Rectal smooth muscle tissue (tissue), 1 donor: ENCODE data around the gene DCC.

Experiments
- H3K27ac ChIP-seq: one replicate; pipeline ENCODE4 v1.7.0; 2013; ENCODE audit warnings: low read depth, low read length, inconsistent platforms
- H3K27me3 ChIP-seq: one replicate; pipeline ENCODE4 v1.7.0; 2013; ENCODE audit warnings: low read length; ENCODE audit not compliant: control insufficient read depth, insufficient read depth
- H3K36me3 ChIP-seq: one replicate; pipeline ENCODE4 v1.7.0; 2013; ENCODE audit warnings: low read length; ENCODE audit not compliant: control insufficient read depth, insufficient read depth
- H3K4me1 ChIP-seq: one replicate; pipeline ENCODE4 v1.7.0; 2013; ENCODE audit warnings: low read length; ENCODE audit not compliant: control insufficient read depth, insufficient read depth
- H3K4me3 ChIP-seq: one replicate; pipeline ENCODE4 v1.7.0; 2013; ENCODE audit warnings: low read length
- H3K9ac ChIP-seq: one replicate; pipeline ENCODE4 v1.7.0; 2013; ENCODE audit warnings: low read length

Gene DCC

GRCh38 chr18:53135654-53136053 lies 795.7 kb downstream of the DCC start:
- Histone ChIP-seq H3K36me3 (no peaks in the 10 kb centered on the region), H3K4me3 (no peak overlapping the region)

GRCh38 chr18:53139746-53140500 lies 799.9 kb downstream of the DCC start:
- H3K4me1 ChIP-seq, result no peaks in the 10 kb centered on the region
- no peak overlapping the region for H3K9ac ChIP-seq
- H3K36me3 ChIP-seq, result no peaks in the 10 kb centered on the region
- H3K4me3 ChIP-seq, result no peak overlapping the region
- no peaks in the 10 kb centered on the region for H3K27me3 ChIP-seq
- H3K27ac ChIP-seq, result no peak overlapping the region

More at GRCh38 chr18:53135654-53136053, 795.7 kb downstream of the DCC start:
- no peak overlapping the region for H3K27ac ChIP-seq
- H3K27me3 ChIP-seq, result no peaks in the 10 kb centered on the region
- no peaks in the 10 kb centered on the region for H3K4me1 ChIP-seq
- H3K9ac ChIP-seq, result no peak overlapping the region

GRCh38 chr18:53142005-53142404 lies 802.0 kb downstream of the DCC start:
- no peak overlapping the region for H3K4me3 ChIP-seq
- no peaks in the 10 kb centered on the region for H3K36me3 ChIP-seq
- no peaks in the 10 kb centered on the region for H3K27me3 ChIP-seq
- no peaks in the 10 kb centered on the region for H3K4me1 ChIP-seq
- H3K9ac ChIP-seq, result no peak overlapping the region
- H3K27ac ChIP-seq, result no peak overlapping the region

- H3K36me3 ChIP-seq, result no peaks in the 10 kb centered on the region
- H3K9ac ChIP-seq, result no peak overlapping the region
- no peaks in the 10 kb centered on the region for H3K27me3 ChIP-seq
- H3K4me3 ChIP-seq, result no peak overlapping the region
- H3K4me1 ChIP-seq, result no peaks in the 10 kb centered on the region
- no peak overlapping the region for H3K27ac ChIP-seq
Measured at GRCh38 chr18:53147472-53147871, 807.5 kb downstream of the DCC start.

- Histone ChIP-seq H3K36me3 (no peaks in the 10 kb centered on the region), H3K9ac (no peak overlapping the region), H3K4me3 (no peak overlapping the region), H3K27me3 (no peaks in the 10 kb centered on the region), H3K27ac (no peak overlapping the region), H3K4me1 (no peaks in the 10 kb centered on the region)
Measured at GRCh38 chr18:53148123-53148522, 808.1 kb downstream of the DCC start.

- H3K27ac ChIP-seq, result no peak overlapping the region
- no peak overlapping the region for H3K4me3 ChIP-seq
- H3K27me3 ChIP-seq, result no peaks in the 10 kb centered on the region
- H3K36me3 ChIP-seq, result no peaks in the 10 kb centered on the region
- H3K9ac ChIP-seq, result no peak overlapping the region
- no peaks in the 10 kb centered on the region for H3K4me1 ChIP-seq
Measured at GRCh38 chr18:53152476-53152875, 812.5 kb downstream of the DCC start.

GRCh38 chr18:53153281-53153680 lies 813.3 kb downstream of the DCC start:
- no peaks in the 10 kb centered on the region for H3K27me3 ChIP-seq
- H3K4me3 ChIP-seq, result no peak overlapping the region
- H3K4me1 ChIP-seq, result no peaks in the 10 kb centered on the region
- H3K27ac ChIP-seq, result no peak overlapping the region
- no peaks in the 10 kb centered on the region for H3K36me3 ChIP-seq
- no peak overlapping the region for H3K9ac ChIP-seq

- Histone ChIP-seq H3K4me1 (no peaks in the 10 kb centered on the region), H3K27ac (no peak overlapping the region), H3K36me3 (no peaks in the 10 kb centered on the region), H3K9ac (no peak overlapping the region), H3K27me3 (no peaks in the 10 kb centered on the region), H3K4me3 (no peak overlapping the region)
Measured at GRCh38 chr18:53153800-53154199, 813.8 kb downstream of the DCC start.

- H3K27ac ChIP-seq, result no peak overlapping the region
- no peak overlapping the region for H3K9ac ChIP-seq
- H3K36me3 ChIP-seq, result no peaks in the 10 kb centered on the region
- H3K27me3 ChIP-seq, result no peaks in the 10 kb centered on the region
- H3K4me3 ChIP-seq, result no peak overlapping the region
- H3K4me1 ChIP-seq, result no peaks in the 10 kb centered on the region
Measured at GRCh38 chr18:53165770-53166169, 825.8 kb downstream of the DCC start.

- Histone ChIP-seq H3K27me3 (no peaks in the 10 kb centered on the region), H3K4me1 (no peaks in the 10 kb centered on the region), H3K9ac (no peak overlapping the region), H3K4me3 (no peak overlapping the region), H3K27ac (no peak overlapping the region), H3K36me3 (no peaks in the 10 kb centered on the region)
Measured at GRCh38 chr18:53169346-53169745, 829.3 kb downstream of the DCC start.

GRCh38 chr18:53191634-53192033 lies 851.6 kb downstream of the DCC start:
- H3K36me3 ChIP-seq, result no peaks in the 10 kb centered on the region
- H3K27me3 ChIP-seq, result no peaks in the 10 kb centered on the region
- no peak overlapping the region for H3K9ac ChIP-seq
- no peak overlapping the region for H3K4me3 ChIP-seq
- H3K27ac ChIP-seq, result no peak overlapping the region
- H3K4me1 ChIP-seq, result no peaks in the 10 kb centered on the region

GRCh38 chr18:53193870-53194269 lies 853.9 kb downstream of the DCC start:
- no peaks in the 10 kb centered on the region for H3K27me3 ChIP-seq
- H3K36me3 ChIP-seq, result no peaks in the 10 kb centered on the region
- H3K9ac ChIP-seq, result no peak overlapping the region
- H3K4me3 ChIP-seq, result no peak overlapping the region
- no peak overlapping the region for H3K27ac ChIP-seq
- H3K4me1 ChIP-seq, result no peaks in the 10 kb centered on the region

GRCh38 chr18:53219853-53220252 lies 879.9 kb downstream of the DCC start:
- no peaks in the 10 kb centered on the region for H3K36me3 ChIP-seq
- no peaks in the 10 kb centered on the region for H3K27me3 ChIP-seq
- H3K4me1 ChIP-seq, result no peaks in the 10 kb centered on the region
- no peak overlapping the region for H3K4me3 ChIP-seq
- H3K27ac ChIP-seq, result no peak overlapping the region
- H3K9ac ChIP-seq, result no peak overlapping the region
